HepG2 (cell line): ENCODE measurements around the gene FITM1. TPM values are rescaled to one million over a fixed set of nuclear protein-coding genes. Genes with fewer than 3 reads are reported as not detected.

Experiments used
- CBX2 ChIP-seq, 2 experiments: fragments of 200-600 bp in 1 of 2; sonication (generic); formaldehyde crosslinking in 1 of 2; IDR thresholded peaks; 2 replicates each; pipeline versions ENCODE4 v1.7.0 to v1.8.1; 2018 to 2022; ENCODE audit warnings: low read depth in 2 of 2, low read length in 1 of 2, mild to moderate bottlenecking in 1 of 2, missing genetic modification reagents in 1 of 2
- CC2D1A ChIP-seq: sonication (generic); formaldehyde crosslinking; IDR thresholded peaks from 2 replicates; pipeline ENCODE4 v1.8.1; 2023; ENCODE audit warnings: mild to moderate bottlenecking, missing genetic modification reagents
- CEBPZ ChIP-seq: IDR thresholded peaks from 2 replicates; pipeline ENCODE4 v1.6.1; 2012; ENCODE audit warnings: low read length, improper control_type of control experiment
- CENPX ChIP-seq: sonication (generic); formaldehyde crosslinking; IDR thresholded peaks from 2 replicates; pipeline ENCODE4 v1.9.0; 2021; ENCODE audit warnings: mild to moderate bottlenecking, missing genetic modification reagents, moderate library complexity
- CREB1 ChIP-seq, 2 experiments: fragments of 450-650 bp in 1 of 2; IDR thresholded peaks; 2 replicates each; pipeline ENCODE4 v1.6.1; 2016 to 2017; ENCODE audit warnings: control low read depth in 1 of 2, mild to moderate bottlenecking in 1 of 2, missing compliant biosample characterization in 1 of 2, missing genetic modification characterization in 1 of 2
- DBP ChIP-seq: sonication (generic); formaldehyde crosslinking; IDR thresholded peaks from 2 replicates; pipeline ENCODE4 v1.4.0; 2020; ENCODE audit warnings: missing genetic modification reagents; ENCODE audit errors: not compliant biosample characterization
- ELF3 ChIP-seq: IDR thresholded peaks from 2 replicates; pipeline ENCODE4 v1.6.1; 2016; ENCODE audit warnings: missing genetic modification reagents, missing compliant biosample characterization
- ETS1 ChIP-seq: sonication (generic); formaldehyde crosslinking; IDR thresholded peaks from 2 replicates; pipeline ENCODE4 v1.4.0; 2020; ENCODE audit warnings: missing genetic modification reagents
- FIP1L1 ChIP-seq: fragments of 200-400 bp; formaldehyde crosslinking; IDR thresholded peaks from 2 replicates; pipeline ENCODE4 v1.6.1; 2018; ENCODE audit warnings: low read depth, mild to moderate bottlenecking, low read length, moderate library complexity, borderline replicate concordance; ENCODE audit not compliant: insufficient read depth
- FOXJ3 ChIP-seq: sonication (generic); formaldehyde crosslinking; IDR thresholded peaks from 2 replicates; pipeline ENCODE4 v1.4.0; 2020; ENCODE audit warnings: missing genetic modification reagents, mild to moderate bottlenecking, borderline replicate concordance
- HNRNPK ChIP-seq: fragments of 200-400 bp; formaldehyde crosslinking; IDR thresholded peaks from 2 replicates; pipeline ENCODE4 v1.6.1; 2018; ENCODE audit warnings: low read length, low read depth, moderate library complexity, mild to moderate bottlenecking; ENCODE audit not compliant: poor library complexity, severe bottlenecking
- KLF16 ChIP-seq, 2 experiments: sonication (generic) in 1 of 2; formaldehyde crosslinking in 1 of 2; IDR thresholded peaks; 2 replicates each; pipeline versions ENCODE4 v1.6.1 to v1.8.0; 2016 to 2023; ENCODE audit warnings: missing genetic modification reagents in 2 of 2, missing compliant biosample characterization in 1 of 2
- MYPOP ChIP-seq: sonication (generic); formaldehyde crosslinking; IDR thresholded peaks from 2 replicates; pipeline ENCODE4 v1.8.1; 2023; ENCODE audit warnings: mild to moderate bottlenecking, moderate library complexity, missing genetic modification reagents
- NBN ChIP-seq: fragments of 450-650 bp; conservative IDR thresholded peaks from 2 replicates; pipeline ENCODE4 v1.6.1; 2017
- TOE1 ChIP-seq: sonication (generic); formaldehyde crosslinking; IDR thresholded peaks from 2 replicates; pipeline ENCODE4 v1.4.0; 2020; ENCODE audit warnings: mild to moderate bottlenecking, missing genetic modification reagents
- ZNF230 ChIP-seq: sonication (generic); formaldehyde crosslinking; IDR thresholded peaks from 2 replicates; pipeline ENCODE4 v1.4.0; 2020; ENCODE audit warnings: mild to moderate bottlenecking, missing genetic modification reagents
- ZNF251 ChIP-seq: sonication (generic); formaldehyde crosslinking; IDR thresholded peaks from 2 replicates; pipeline ENCODE4 v1.9.0; 2021; ENCODE audit warnings: mild to moderate bottlenecking, missing genetic modification reagents
- ZNF253 ChIP-seq: sonication (generic); formaldehyde crosslinking; IDR thresholded peaks from 2 replicates; pipeline ENCODE4 v1.8.0; 2022; ENCODE audit warnings: mild to moderate bottlenecking, missing genetic modification reagents, borderline replicate concordance
- ZNF512 ChIP-seq: sonication (generic); formaldehyde crosslinking; IDR thresholded peaks from 2 replicates; pipeline ENCODE4 v1.4.0; 2020; ENCODE audit warnings: mild to moderate bottlenecking, missing genetic modification reagents
- ZSCAN25 ChIP-seq: sonication (generic); formaldehyde crosslinking; IDR thresholded peaks from 2 replicates; pipeline ENCODE4 v1.8.0; 2022; ENCODE audit warnings: mild to moderate bottlenecking, missing genetic modification reagents
- polyA plus RNA-seq, 8 experiments: library from polyadenylated mRNA; depleted of rRNA in 3 of 8; stranded (reverse) in 7 of 8; unstranded in 1 of 8; fragments of >200 nt; fragmentation: Illumina TruSeq in 4 of 8; extraction: Trizol in 4 of 8; gene quantifications; 2 replicates each; pipeline versions ENCODE4 v1.2.1 to v1.2.3, GENCODE V29; 2011 to 2016; ENCODE audit warnings: low read depth in 4 of 8, missing spikeins in 1 of 8, mixed read lengths in 1 of 8; ENCODE audit not compliant: insufficient read depth in 1 of 8
- total RNA-seq, 5 experiments: library from RNA; depleted of rRNA; stranded (reverse); fragments of >200 nt; fragmentation: Illumina TruSeq; extraction: Trizol; gene quantifications; 2 replicates each; pipeline ENCODE4 v1.2.3, GENCODE V29; 2016; ENCODE audit warnings: low read depth in 1 of 5

Gene FITM1
- total and polyA plus RNA-seq, 2 of the 13 experiments (the other 11 are each of a cell fraction or from before 2014, with no cell fraction given), result 2.7 to 5.8 TPM

GRCh38 chr14:24115422-24116127 lies 14.9 kb upstream of the FITM1 start (continued):
- TF ChIP-seq CEBPZ (no peak), CBX2 (IDR thresholded peaks at IDR 0.05; ENCODE audit: low read depth, low read length) (no peak), CBX2 (CRISPR knock-in tag; IDR thresholded peaks at IDR 0.05; ENCODE audit: low read depth) (no peak), NBN (no peak), MYPOP (CRISPR knock-in tag) (no peak), CREB1 (IDR thresholded peaks at IDR 0.05) (no peak), CREB1 (CRISPR knock-in tag; IDR thresholded peaks at IDR 0.05) (no peak), KLF16 (CRISPR knock-in tag; IDR thresholded peaks at IDR 0.05) (no peak), ZNF251 (CRISPR knock-in tag) (no peak), ZNF253 (CRISPR knock-in tag) (no peak), HNRNPK (no peak), TOE1 (CRISPR knock-in tag) (no peak; the same call in 1 of the 2 replicates), FIP1L1 (no peak), CENPX (CRISPR knock-in tag) (no peak), FOXJ3 (no peak), DBP (CRISPR knock-in tag) (peak; percentile 65), CC2D1A (0 out of 2 replicates have a peak, but pooled peaks have one; percentile 81), ELF3 (CRISPR knock-in tag) (no peak), ZSCAN25 (CRISPR knock-in tag) (no peak; the same call in 1 of the 2 replicates), ETS1 (no peak), ZNF512 (CRISPR knock-in tag) (no peak), ZNF230 (CRISPR knock-in tag) (0 out of 2 replicates have a peak, but pooled peaks have one; percentile 48)
